Gastroesophageal sphincter (tissue), 3 donors: ENCODE data around the gene IYD.

Experiments used
- EP300 ChIP-seq: sonication (generic); formaldehyde crosslinking; IDR thresholded peaks from one replicate; pipeline ENCODE4 v1.6.1; 2017; ENCODE audit warnings: antibody characterized with exemption, mild to moderate bottlenecking
- TF ChIP-seq, protein P1 (sequence below), 4 experiments: fragments of 200-600 bp in 2 of 4; fragments of 450-650 bp in 2 of 4; sonication (generic) in 1 of 4; IDR thresholded peaks; one replicate each; pipeline ENCODE4 v1.5.1; 2017 to 2019; ENCODE audit warnings: antibody characterized with exemption in 4 of 4, mild to moderate bottlenecking in 2 of 4, moderate library complexity in 2 of 4

DNA sequence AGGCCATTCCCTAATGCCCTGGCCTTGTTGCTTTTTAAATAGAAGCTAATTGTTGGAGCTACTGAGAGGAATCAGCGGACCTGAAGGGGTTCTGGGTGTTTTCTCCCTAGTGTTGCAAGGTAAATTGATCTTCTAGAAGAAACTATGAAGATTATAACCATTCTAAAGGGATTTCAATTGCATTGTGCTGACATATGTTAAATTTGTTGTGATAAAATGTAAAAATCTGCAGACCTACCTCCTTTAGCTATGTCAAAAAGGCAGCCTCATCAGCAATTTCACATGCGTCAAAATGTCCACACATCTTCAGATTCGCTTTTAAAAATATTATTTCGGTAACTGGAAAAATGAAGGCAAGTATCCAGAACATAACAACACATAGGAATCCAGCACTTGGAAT is 44.4 kb downstream of the IYD start:
- TF ChIP-seq, protein P1, sequence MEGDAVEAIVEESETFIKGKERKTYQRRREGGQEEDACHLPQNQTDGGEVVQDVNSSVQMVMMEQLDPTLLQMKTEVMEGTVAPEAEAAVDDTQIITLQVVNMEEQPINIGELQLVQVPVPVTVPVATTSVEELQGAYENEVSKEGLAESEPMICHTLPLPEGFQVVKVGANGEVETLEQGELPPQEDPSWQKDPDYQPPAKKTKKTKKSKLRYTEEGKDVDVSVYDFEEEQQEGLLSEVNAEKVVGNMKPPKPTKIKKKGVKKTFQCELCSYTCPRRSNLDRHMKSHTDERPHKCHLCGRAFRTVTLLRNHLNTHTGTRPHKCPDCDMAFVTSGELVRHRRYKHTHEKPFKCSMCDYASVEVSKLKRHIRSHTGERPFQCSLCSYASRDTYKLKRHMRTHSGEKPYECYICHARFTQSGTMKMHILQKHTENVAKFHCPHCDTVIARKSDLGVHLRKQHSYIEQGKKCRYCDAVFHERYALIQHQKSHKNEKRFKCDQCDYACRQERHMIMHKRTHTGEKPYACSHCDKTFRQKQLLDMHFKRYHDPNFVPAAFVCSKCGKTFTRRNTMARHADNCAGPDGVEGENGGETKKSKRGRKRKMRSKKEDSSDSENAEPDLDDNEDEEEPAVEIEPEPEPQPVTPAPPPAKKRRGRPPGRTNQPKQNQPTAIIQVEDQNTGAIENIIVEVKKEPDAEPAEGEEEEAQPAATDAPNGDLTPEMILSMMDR (IDR thresholded peaks at IDR 0.05): no peak
- TF ChIP-seq EP300: no peak
